ENCODE results near the gene RCAN2.
"Not testable (repeated sequence)": the region's sequence is repeated elsewhere in the genome, so short reads cannot be mapped to it uniquely, and the experiment has no call there.

Gene RCAN2

GRCh38 chr6:46381057-46381456 is 110.2 kb downstream of the RCAN2 start:
- DNase-seq: peak; percentile 29

- no peak for DNase-seq
These were observed 111.0 kb downstream of the RCAN2 start for GRCh38 chr6:46380152-46380807.

- no peak for DNase-seq
These were observed 112.3 kb downstream of the RCAN2 start for GRCh38 chr6:46378882-46379416.

- no peak for DNase-seq
These were observed 112.9 kb downstream of the RCAN2 start for GRCh38 chr6:46378161-46378881.

DNA sequence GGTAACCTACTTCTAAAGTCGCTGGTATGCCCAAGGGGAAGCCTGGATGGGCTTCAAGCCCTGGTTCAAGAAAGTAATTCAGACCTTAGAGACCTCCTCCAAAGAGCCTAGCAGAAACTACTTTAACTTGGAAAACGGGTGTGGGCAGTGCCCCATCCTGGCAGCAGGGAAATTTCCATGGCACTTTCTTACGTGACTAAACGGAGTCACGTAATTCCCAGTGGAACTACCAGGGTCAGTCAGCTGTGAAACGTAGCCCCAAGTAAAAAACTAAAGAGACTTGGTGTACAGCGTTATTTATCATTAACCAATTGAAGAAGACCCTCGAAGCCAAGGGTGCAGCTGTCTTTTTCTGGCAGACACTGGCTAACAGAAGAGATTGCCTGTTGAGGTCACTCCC is 114.0 kb downstream of the RCAN2 start:
- no peak for DNase-seq

DNA sequence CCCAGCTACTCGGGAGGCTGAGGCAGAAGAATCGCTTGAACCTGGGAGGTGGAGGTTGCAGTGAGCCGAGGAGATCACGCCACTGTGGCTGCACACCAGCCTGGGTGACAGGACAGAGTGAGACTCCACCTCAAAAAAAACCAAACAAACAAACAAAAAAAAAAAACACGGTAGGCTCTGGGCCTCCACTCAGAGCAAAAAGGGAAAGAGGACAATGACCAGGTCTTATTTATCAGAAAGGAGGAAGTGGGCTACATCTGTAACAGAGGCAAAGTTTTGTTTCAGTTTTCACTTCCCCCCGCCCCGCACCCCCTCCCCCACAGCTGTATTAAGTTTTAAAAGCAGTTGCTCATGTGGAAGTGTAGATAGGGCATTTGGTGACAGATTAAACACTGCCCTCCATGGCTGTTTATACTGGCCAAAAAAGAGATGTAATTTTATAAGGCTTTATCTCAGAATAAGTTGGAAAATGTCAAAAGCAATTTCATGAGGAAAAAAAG is 114.6 kb downstream of the RCAN2 start:
- DNase-seq: no peak

DNA sequence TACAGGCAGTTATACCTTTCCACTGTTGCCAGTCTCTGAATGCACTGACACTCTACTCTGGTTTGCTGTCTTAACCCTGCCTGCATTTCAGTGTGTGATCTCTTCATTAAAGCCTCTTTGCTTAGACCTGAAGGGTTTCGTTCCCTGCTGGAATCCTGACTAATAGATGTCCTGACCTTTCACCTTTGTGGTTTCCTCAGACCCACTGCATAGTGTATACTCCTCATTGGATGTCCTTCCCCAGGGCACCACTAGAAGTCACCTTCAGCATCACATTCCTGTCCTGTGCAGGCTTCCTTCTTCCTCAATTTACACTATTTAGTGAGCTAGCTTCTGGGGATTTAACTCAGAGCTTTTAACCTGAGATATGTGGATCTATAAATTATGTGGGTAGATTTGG is 120.6 kb downstream of the RCAN2 start:
- no peak for DNase-seq

DNA sequence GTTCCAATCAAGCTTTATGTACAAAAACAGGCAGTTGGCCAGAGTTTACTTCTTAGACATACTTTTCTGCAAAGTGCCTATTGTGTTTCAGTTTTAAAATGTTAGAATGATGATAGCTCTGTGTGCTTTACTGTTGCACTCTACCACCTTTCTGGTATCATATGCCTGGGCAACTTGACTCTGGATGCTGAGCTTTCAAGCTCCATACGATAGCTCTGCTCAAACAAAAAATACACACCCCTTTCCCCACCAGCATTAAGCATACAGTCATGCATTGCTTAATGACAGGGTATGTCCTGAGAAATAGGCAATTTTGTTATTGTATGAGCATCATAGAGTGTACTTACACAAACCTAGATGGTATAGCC is 123.1 kb downstream of the RCAN2 start:
- no peak for DNase-seq

GRCh38 chr6:46367354-46368168 is 123.7 kb downstream of the RCAN2 start:
- DNase-seq: peak; percentile 50

DNA sequence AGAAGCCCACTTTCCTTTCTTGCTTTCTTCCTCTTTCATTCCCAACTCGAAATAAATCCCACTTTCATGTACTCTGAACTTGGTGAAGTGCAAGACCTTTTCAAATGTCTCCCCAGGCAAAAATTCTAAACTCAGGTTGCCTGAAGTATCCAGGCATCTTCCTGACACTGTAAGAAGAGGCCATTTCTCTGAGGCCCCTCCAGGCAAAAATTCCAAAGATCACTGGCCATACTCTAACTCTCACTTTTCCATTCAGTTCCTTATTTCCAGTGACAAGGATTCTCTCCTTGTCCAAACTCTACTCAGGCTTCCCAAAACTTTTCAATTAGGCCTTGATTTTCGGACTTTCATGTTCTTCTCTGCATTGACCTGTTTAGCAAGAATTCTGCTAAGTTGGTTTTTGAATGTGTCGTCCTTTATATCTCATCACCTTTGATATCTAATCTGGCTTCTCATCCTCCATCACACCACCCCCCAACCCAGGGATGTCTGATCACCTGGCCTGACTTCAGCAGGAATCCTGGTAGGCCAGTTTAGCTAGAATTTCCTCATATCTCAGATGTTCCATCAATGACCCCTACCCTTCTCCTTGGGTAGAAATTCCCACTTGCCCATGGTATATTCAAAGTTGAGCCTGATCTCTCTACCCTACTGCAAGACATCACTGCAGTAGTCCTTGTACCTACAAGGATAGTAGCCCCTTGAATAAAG is 124.9 kb downstream of the RCAN2 start:
- DNase-seq: no peak

DNA sequence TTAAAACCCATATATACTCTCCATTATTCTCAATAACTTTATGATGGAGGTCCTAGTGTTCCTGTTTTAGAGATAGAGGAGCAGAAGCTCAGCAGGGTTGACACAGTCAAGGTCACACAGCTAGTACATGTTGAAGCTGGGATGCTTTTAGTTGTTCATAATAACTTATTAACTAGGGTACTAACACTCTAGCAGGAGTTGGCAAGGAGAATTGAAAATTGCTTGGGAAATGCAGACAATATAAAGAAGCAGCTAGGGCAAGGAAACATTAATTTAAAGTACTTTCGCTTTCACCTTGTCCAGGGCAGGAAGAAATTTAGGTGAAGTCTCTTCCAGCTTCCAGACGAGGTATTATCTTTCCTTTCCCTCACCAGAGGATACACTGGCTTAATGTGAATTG is 133.7 kb downstream of the RCAN2 start:
- DNase-seq: no peak

GRCh38 chr6:46356543-46356942 is 134.7 kb downstream of the RCAN2 start:
- DNase-seq: no peak

DNA sequence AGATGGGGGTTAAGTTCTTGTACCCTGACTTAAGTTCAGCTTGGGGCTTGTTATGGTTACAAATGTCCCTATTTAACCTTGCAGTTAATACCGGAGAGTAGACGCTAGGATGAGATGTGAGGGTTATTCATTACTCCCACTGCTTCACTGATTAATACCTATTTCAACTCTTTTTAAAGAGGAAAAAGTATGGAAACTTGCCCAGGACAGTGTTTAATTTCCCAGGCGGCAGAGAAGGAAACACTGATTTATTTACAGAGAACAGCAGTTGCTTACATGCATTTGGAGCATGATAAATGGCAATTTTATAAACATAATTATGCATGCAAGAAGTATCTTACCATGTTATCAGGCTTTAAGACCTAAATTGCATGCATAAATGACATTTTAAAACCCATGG is 137.7 kb downstream of the RCAN2 start:
- DNase-seq: no peak

- DNase-seq: no peak
These were observed 138.5 kb downstream of the RCAN2 start for GRCh38 chr6:46352541-46353268.

GRCh38 chr6:46350714-46351113 is 140.5 kb downstream of the RCAN2 start:
- DNase-seq: no peak

DNA sequence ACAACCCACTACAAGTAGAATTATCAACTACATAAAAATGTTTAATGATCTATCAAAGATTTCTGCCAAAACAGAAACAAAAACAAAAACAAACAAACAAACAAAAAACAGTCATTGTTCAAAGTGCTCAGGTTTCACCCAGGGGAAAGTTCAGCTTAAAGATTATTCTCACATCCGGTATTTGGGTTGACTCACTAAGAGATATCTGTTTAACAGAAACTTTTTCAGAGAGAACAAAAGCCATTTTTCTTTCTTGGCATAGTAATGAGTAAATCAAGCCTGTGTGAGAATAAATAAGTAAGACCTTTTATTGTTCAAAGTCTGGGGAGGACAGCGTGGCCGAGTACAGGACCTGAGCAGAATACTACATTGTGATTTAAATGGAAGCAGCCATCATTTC is 143.6 kb downstream of the RCAN2 start:
- DNase-seq: no peak

DNA sequence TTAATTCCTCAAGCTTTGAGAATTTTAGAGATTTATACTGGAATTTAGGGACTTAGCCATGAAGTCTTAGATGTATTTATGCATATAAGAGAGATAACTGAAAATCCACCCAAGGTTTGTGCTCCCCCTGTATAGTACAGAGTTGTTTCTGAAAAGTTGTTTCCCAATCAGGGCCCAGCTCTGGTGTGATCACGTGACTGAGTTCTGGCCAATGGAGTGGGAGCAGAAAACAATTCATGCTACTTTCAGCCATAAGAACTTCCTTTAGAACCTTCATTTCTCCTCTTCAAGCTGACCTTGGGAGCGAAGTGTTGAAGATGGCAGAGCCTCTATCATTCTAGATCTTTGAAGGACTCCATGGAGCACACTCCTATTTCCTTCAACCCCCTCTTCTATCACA is 151.0 kb downstream of the RCAN2 start:
- no peak for DNase-seq

GRCh38 chr6:46338131-46338530 is 153.1 kb downstream of the RCAN2 start:
- DNase-seq: no peak

DNA sequence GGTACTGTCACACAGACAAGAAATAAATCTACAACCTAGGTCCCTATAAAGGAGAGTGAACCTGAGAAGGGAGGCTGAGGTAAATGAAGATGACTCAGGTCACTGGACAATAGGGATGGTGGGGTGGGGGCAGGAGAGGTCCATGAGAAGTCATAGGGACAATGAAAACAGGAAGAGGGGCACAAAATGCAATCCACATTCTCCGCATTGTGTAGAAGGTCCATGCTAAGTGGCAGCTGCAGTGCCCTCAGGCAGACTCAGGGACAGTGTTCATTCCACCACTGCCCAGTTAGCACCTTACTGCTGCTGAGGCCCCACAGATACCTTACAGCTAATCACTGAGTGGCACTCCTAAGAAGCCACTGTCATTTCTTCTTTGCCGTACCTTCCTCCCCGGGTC is 156.8 kb downstream of the RCAN2 start:
- no peak for DNase-seq

GRCh38 chr6:46333481-46333880 is 157.8 kb downstream of the RCAN2 start:
- no peak for DNase-seq

DNA sequence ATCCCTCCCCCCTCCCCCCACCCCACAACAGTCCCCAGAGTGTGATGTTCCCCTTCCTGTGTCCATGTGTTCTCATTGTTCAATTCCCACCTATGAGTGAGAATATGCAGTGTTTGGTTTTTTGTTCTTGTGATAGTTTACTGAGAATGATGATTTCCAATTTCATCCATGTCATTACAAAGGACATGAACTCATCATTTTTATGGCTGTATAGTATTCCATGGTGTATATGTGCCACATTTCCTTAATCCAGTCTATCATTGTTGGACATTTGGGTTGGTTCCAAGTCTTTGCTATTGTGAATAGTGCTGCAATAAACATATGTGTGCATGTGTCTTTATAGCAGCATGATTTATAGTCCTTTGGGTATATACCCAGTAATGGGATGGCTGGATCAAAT is 158.8 kb downstream of the RCAN2 start:
- not testable (repeated sequence) for DNase-seq

DNA sequence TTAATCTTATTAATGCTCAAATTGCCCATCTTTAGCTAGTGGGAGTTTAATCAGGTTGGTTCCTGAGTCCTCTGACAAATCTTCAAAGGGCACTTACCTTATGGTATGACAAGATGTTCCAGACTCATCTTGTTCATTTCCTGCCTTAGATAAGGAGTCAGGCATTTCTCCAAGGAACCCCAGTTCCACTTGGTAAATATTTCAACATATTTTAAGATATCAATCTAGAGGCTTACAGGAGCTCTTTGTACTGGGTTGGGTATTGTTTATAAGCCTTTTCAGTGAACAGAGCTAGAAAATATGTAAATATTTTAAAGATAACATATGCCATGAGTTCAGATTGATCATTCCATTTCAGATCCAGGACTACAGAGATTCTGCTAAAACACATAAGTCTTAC is 159.8 kb downstream of the RCAN2 start:
- no peak for DNase-seq

All from NCI-H1417 treated with DMSO at 0.1 percent for 48 hours (cell line).